ENCODE results near the gene ZNF141. TPM values are rescaled to one million over a fixed set of nuclear protein-coding genes. Genes with fewer than 3 reads are reported as not detected.
"Not testable (repeated sequence)": the region's sequence is repeated elsewhere in the genome, so short reads cannot be mapped to it uniquely, and the experiment has no call there.

Gene ZNF141
- total RNA-seq, 2 experiments from 2014 or later: 23.8 to 32.9 TPM

GRCh38 chr4:337932-338758 lies 531 bp downstream of the ZNF141 start:
- H3K27ac Mint-ChIP-seq: peak overlapping the region; percentile 98
- H3K36me3 Mint-ChIP-seq: peaks cover 60% of the 10 kb centered on the region
- CTCF ChIA-PET: interaction anchor here (1.0 to 1.3 kb wide), 4 partner anchors 8 to 336 kb away, joined by 3 to 5 read pairs (median 4); partner anchors contain the start of gene ATP5ME
- peak; percentile 43 for DNase-seq
- ATAC-seq: peak; percentile 60
- H3K4me1 Mint-ChIP-seq: peaks cover 29% of the 10 kb centered on the region
- H3K9me3 Mint-ChIP-seq (ENCODE audit: low read depth): peaks cover 22% of the 10 kb centered on the region
- H3K4me3 Mint-ChIP-seq: peak overlapping the region; percentile 87
- no peaks in the 10 kb centered on the region for H3K27me3 Mint-ChIP-seq

GRCh38 chr4:338759-339097 lies 1.1 kb downstream of the ZNF141 start:
- DNase-seq (no peak), ATAC-seq (no peak)
- Mint-ChIP-seq H3K36me3 (peaks cover 65% of the 10 kb centered on the region), H3K27me3 (no peaks in the 10 kb centered on the region), H3K27ac (peak overlapping the region; percentile 98), H3K4me1 (peaks cover 29% of the 10 kb centered on the region), H3K9me3 (ENCODE audit: low read depth) (peaks cover 22% of the 10 kb centered on the region), H3K4me3 (peak overlapping the region; percentile 87)
- CTCF ChIA-PET: interaction anchor here (1.1 to 1.3 kb wide), 3 partner anchors 9 to 335 kb away, joined by 4 to 5 read pairs (median 5); partner anchors contain the start of gene ATP5ME

- no peak for DNase-seq
- peaks cover 26% of the 10 kb centered on the region for H3K9me3 Mint-ChIP-seq (ENCODE audit: low read depth)
- peaks cover 72% of the 10 kb centered on the region for H3K36me3 Mint-ChIP-seq
- H3K4me1 Mint-ChIP-seq: peaks cover 29% of the 10 kb centered on the region
- no peaks in the 10 kb centered on the region for H3K27me3 Mint-ChIP-seq
- CTCF ChIA-PET: interaction anchor here (0.6 kb wide), 1 partner anchor 39 kb away, joined by 3 read pairs; no protein-coding TSS in a partner anchor
- H3K4me3 Mint-ChIP-seq: peak overlapping the region; percentile 7
- no peak overlapping the region for H3K27ac Mint-ChIP-seq
- ATAC-seq: no peak
Measured at GRCh38 chr4:340011-340410, 2.4 kb downstream of the ZNF141 start.

- Mint-ChIP-seq H3K4me1 (no peaks in the 10 kb centered on the region), H3K27ac (no peak overlapping the region), H3K9me3 (ENCODE audit: low read depth) (peaks cover 47% of the 10 kb centered on the region), H3K36me3 (peaks cover 67% of the 10 kb centered on the region), H3K27me3 (no peaks in the 10 kb centered on the region), H3K4me3 (no peak overlapping the region)
- CTCF ChIA-PET: no interaction called here
- ATAC-seq (no peak), DNase-seq (no peak)
Measured at GRCh38 chr4:373062-373839, 35.6 kb downstream of the ZNF141 start.

GRCh38 chr4:374298-375160 lies 36.9 kb downstream of the ZNF141 start:
- Mint-ChIP-seq H3K27me3 (no peaks in the 10 kb centered on the region), H3K27ac (no peak overlapping the region), H3K4me1 (no peaks in the 10 kb centered on the region), H3K9me3 (ENCODE audit: low read depth) (peaks cover 42% of the 10 kb centered on the region), H3K4me3 (no peak overlapping the region), H3K36me3 (peaks cover 61% of the 10 kb centered on the region)
- ATAC-seq (no peak), DNase-seq (no peak)
- CTCF ChIA-PET: no interaction called here

GRCh38 chr4:384311-385010 lies 46.8 kb downstream of the ZNF141 start:
- peaks cover 11% of the 10 kb centered on the region for H3K36me3 Mint-ChIP-seq
- no peak for DNase-seq
- no peak overlapping the region for H3K4me3 Mint-ChIP-seq
- no peak for ATAC-seq
- no peaks in the 10 kb centered on the region for H3K27me3 Mint-ChIP-seq
- no peak overlapping the region for H3K27ac Mint-ChIP-seq
- peaks cover 12% of the 10 kb centered on the region for H3K4me1 Mint-ChIP-seq
- CTCF ChIA-PET: no interaction called here
- peaks cover 40% of the 10 kb centered on the region for H3K9me3 Mint-ChIP-seq (ENCODE audit: low read depth)

GRCh38 chr4:385934-386707 lies 48.5 kb downstream of the ZNF141 start:
- no peak for DNase-seq
- H3K27me3 Mint-ChIP-seq: no peaks in the 10 kb centered on the region
- no peak overlapping the region for H3K27ac Mint-ChIP-seq
- H3K4me3 Mint-ChIP-seq: no peak overlapping the region
- no peak for ATAC-seq
- CTCF ChIA-PET: no interaction called here
- H3K4me1 Mint-ChIP-seq: peaks cover 12% of the 10 kb centered on the region
- H3K9me3 Mint-ChIP-seq (ENCODE audit: low read depth): peaks cover 43% of the 10 kb centered on the region
- H3K36me3 Mint-ChIP-seq: peaks cover 9% of the 10 kb centered on the region

- DNase-seq (no peak), ATAC-seq (no peak)
- peaks cover 12% of the 10 kb centered on the region for H3K4me1 Mint-ChIP-seq
- H3K27me3 Mint-ChIP-seq: no peaks in the 10 kb centered on the region
- peaks cover 9% of the 10 kb centered on the region for H3K36me3 Mint-ChIP-seq
- CTCF ChIA-PET: no interaction called here
- H3K4me3 Mint-ChIP-seq: no peak overlapping the region
- no peak overlapping the region for H3K27ac Mint-ChIP-seq
- H3K9me3 Mint-ChIP-seq (ENCODE audit: low read depth): peaks cover 40% of the 10 kb centered on the region
Measured at GRCh38 chr4:386708-387105, 49.1 kb downstream of the ZNF141 start.

GRCh38 chr4:404006-404405 lies 66.4 kb downstream of the ZNF141 start:
- CTCF ChIA-PET: no interaction called here
- no peak for ATAC-seq
- peaks cover 6% of the 10 kb centered on the region for H3K36me3 Mint-ChIP-seq

GRCh38 chr4:408321-408720 lies 70.7 kb downstream of the ZNF141 start:
- DNase-seq, H3K4me1 Mint-ChIP-seq, CTCF ChIA-PET, H3K36me3 Mint-ChIP-seq, H3K27ac Mint-ChIP-seq, H3K27me3 Mint-ChIP-seq, H3K4me3 Mint-ChIP-seq, ATAC-seq: not testable (repeated sequence)
- H3K9me3 Mint-ChIP-seq (ENCODE audit: low read depth): peaks cover 45% of the 10 kb centered on the region

More at GRCh38 chr4:404006-404405, 66.4 kb downstream of the ZNF141 start:
- Mint-ChIP-seq H3K9me3 (ENCODE audit: low read depth) (peaks cover 40% of the 10 kb centered on the region), H3K4me1 (no peaks in the 10 kb centered on the region), H3K27ac (no peak overlapping the region), H3K4me3 (no peak overlapping the region), H3K27me3 (no peaks in the 10 kb centered on the region)
- no peak for DNase-seq

GRCh38 chr4:422587-422986 lies 85.0 kb downstream of the ZNF141 start:
- peaks cover 17% of the 10 kb centered on the region for H3K36me3 Mint-ChIP-seq
- H3K27ac Mint-ChIP-seq: no peak overlapping the region
- no peaks in the 10 kb centered on the region for H3K27me3 Mint-ChIP-seq
- CTCF ChIA-PET: interaction anchor here (1.2 kb wide), 1 partner anchor 251 kb away, joined by 3 read pairs; the partner anchor contains the start of gene ATP5ME
- no peaks in the 10 kb centered on the region for H3K4me1 Mint-ChIP-seq
- peaks cover 40% of the 10 kb centered on the region for H3K9me3 Mint-ChIP-seq (ENCODE audit: low read depth)
- ATAC-seq (no peak), DNase-seq (no peak)
- H3K4me3 Mint-ChIP-seq: no peak overlapping the region
